Mesenteric fat pad (tissue), 1 donor: ENCODE data around the gene KATNA1. TPM values are rescaled to one million over a fixed set of nuclear protein-coding genes. Genes with fewer than 3 reads are reported as not detected.

Experiments
- DNase-seq: peaks from one replicate; pipeline ENCODE4 v3.0.0-alpha.2; 2020; ENCODE audit warnings: low spot score
- total RNA-seq: library from RNA; stranded (reverse); fragmentation: NEBNext Ultra II Directional; extraction: Animal tissue kit (Norgen Biotek cat#: 25700); gene quantifications from one replicate; pipeline ENCODE4 v1.2.1, GENCODE V29; 2021
- donor health status: DM: yes; HTN: yes; CAD: no.

Gene KATNA1
- total RNA-seq, 1 donor from 2014 or later: 16.5 TPM

DNA sequence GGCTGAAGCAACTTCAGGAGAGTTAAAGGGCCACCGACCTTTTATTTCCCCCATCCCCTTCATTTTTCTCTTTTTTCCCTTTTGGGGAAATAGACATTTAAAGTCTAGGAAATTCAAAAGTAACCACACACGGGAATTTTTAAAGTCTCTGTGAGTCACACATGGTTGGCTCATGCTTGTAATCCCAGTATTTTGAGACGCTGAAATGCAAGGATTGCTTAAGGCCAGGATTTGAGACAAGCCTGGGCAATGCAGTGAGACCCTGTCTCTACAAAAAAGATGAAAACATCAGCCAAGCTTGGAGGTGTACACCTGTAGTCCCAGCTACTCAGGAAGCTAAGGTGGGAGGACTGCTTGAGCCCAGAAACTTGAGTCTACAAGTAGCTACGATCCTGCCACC, 34.2 kb downstream of the KATNA1 start:
- no peak for DNase-seq

DNA sequence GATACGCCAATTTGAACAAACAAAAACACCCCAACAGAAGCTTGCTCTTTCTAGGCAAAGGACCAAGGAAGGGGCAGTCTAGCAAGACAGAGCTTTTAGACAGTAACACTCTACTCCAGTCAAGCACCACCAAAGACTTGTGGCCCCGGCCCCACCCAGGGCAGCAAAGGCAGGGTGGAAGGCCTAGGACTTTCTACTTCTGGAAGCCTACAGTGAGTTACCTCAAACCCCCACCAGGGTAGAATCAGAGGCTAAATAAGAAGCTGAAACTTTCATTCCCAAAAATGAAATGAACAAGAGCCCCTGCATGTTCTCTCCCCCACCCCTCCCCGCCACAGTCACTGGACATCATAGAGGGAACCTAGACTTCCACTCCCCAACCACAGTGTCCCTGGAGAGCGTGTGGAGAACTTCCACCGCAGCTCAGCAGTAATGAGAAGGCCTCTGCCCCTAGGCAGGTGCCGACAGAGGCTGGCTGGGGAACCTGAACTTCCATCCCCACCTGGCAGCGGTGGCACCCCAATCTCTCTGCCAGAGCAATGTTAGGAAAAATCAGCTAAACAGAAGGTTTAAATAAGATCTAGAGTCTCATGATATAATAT, 40.0 kb downstream of the KATNA1 start:
- no peak for DNase-seq

DNA sequence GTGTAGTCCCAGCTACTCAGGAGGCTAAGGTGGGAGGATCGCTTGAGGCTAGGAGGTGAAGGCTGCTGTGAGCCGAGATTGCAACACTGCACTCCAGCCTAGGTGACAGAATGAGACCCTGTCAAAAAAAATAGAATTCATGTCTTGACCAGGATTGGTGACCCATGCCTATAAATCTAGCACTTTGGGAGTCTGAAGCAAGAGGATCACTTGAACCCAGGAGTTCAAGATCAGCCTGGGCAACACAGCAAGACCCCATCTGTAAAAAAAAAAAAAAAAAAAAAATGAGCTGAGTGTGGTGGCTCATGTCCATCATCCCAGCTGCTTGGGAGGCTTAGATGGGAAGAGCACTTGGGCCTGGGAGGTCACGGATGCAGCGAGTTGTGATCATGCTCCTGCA, 48.0 kb downstream of the KATNA1 start:
- no peak for DNase-seq

DNA sequence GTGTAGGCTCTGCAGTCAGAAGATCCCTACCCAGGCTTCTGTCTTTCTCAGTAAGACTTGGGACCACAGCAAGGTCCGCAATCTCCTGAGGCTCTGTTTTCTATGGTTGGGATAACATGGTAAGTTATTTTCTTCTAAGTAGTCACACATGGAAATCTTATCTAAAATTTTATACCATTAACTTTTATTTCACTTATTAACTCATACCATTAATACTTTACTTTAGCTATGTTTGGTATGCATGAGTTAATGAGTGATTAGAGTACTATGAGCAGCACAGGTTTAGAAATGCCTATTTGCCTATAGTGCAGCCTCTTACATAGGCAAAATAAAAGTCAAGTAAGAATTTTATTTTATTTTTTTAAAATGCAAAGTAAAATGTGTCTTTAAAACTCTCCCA, 55.1 kb downstream of the KATNA1 start:
- no peak for DNase-seq

DNA sequence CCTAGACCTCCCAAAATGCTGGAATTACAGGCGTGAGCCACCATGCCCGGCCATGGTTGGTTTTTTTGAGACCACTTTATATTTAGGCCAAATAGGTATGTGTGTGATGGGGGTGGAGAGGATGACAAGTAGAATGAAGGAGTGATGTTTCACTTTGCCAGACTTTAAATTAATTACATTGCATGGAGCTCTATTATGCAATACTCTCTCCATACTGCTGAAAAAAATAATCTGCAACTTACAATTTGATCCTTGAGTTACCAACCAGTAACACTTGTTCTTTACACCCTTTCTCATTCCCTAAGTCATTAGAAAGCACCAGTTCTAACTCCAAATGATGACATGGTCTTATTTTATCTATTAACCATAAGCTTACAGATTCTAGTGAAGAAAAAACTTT, 55.5 kb downstream of the KATNA1 start:
- DNase-seq: no peak

GRCh38 chr6:149586149-149586548, 62.4 kb downstream of the KATNA1 start:
- no peak for DNase-seq

- no peak for DNase-seq
These were observed 67.2 kb downstream of the KATNA1 start for GRCh38 chr6:149581349-149581748.

DNA sequence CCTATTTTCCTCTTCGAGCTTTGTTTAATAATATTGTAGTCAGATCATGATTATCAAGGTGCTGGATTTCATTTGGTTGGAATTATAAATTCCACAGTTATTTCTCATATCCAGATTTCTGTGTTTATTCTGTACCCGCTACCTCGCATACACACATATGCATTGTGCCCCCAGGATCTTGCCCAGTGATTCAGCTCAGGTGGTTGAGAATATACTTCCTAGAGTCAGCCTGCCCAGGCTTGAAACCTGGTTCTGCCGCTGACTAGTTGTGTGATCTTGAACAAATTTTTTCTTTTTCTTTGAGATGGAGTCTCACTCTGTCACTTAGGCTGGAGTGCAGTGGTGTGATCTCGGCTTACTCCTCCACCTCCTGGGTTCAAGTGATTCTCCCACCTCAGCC, 67.6 kb downstream of the KATNA1 start:
- no peak for DNase-seq

- DNase-seq: no peak
These were observed 80.4 kb downstream of the KATNA1 start for GRCh38 chr6:149567945-149568585.

GRCh38 chr6:149567194-149567586, 81.3 kb downstream of the KATNA1 start:
- DNase-seq: no peak

GRCh38 chr6:149566410-149567193, 81.9 kb downstream of the KATNA1 start:
- no peak for DNase-seq

DNA sequence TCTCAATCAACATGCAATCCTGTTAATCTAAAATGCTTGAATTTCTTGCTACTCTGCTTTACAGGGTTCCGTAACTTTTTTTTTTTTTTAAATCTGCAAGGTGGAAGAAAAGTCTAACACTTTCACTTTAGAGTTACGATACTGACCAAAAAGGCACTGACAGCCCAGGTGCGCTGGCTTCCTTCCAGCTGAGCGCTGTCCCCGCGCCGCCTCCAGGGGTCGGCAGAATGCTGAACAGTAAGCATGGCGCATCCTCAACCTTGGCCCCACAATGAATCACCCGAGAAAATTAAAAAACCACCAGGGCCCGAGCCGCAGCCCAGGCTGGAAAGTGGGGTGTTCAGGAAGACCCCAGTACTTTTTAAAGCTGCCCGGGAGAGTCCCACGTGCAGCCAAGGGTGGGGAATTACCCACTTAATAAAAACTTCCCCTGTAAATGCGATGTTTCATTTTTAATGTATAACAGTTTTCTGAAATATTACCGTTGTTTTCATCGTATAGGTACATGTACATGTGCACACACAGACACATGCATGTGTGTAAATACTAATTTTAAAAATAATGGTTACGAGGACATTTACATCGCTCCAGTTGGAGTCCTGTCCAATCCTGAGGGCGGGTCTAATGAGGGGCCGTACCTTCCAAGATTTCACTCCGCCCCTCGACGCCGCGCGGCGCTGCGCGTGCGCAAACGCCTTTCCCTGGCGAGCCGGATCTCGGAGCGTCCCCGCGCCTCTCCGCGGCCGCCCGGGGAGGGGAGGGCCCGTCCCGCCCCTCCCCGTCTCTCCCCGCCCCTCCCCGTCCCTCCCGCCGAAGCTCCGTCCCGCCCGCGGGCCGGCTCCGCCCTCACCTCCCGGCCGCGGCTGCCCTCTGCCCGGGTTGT, 82.7 kb downstream of the KATNA1 start, which contains the start of gene GINM1:
TSS of gene GINM1 (plus strand) at position 849 of the 883 bp plus-strand sequence. CDS start 40 bp downstream, outside the sequence.
- peak; percentile 99 for DNase-seq

- no peak for DNase-seq
These were observed 84.6 kb downstream of the KATNA1 start for GRCh38 chr6:149563928-149564325.

DNA sequence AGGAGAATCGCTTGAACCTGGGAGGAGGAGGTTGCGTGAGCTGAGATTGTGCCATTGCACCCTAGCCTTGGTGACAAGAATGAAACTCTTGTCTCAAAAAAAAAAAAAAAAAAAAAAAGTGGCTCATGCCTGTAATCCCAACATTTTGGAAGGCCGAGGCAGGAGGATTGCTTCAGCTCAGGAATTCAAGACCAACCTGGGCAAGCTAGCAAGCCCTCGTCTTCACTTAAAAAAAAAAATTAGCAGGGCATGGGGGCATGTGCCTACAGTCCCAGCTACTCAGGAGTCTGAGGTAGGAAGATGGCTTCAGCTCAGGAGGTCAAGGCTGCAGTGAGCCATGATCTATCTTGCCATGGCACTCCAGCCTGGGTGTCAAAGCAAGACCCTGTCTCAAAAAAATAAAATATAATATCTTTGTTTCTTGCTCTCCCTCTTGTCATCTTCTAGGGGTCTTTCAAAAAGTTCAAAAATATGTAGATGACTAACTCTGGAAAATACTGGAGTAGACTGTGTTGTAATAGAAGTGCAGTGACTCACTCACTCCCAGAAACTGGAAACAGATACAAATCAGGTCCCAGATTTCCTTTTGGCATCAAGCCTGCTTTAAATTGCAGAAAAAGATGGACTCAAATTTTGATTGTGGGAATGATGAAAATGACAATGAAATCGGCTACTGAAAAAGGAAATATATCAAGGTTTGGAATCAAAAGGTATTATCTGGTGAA, 85.1 kb downstream of the KATNA1 start:
- DNase-seq: no peak

DNA sequence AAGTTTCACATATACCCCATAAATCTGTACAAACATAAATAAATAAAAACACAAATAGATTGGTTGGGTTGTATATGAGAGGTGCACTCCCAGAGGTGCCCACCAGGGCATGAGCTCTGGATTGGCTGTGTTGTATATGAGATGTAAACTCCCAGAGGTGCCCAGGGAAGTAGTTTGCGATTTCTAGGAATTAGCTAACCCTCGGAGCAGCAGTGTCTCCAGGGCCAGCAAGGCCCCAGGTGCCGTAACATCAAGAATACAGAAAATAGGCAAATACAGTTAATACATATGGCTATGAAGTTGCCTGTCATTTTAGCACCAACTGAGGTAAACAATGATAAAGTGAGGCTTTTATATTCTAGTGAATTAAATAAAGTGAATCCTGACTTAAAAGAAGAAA, 87.8 kb downstream of the KATNA1 start:
- DNase-seq: no peak

DNA sequence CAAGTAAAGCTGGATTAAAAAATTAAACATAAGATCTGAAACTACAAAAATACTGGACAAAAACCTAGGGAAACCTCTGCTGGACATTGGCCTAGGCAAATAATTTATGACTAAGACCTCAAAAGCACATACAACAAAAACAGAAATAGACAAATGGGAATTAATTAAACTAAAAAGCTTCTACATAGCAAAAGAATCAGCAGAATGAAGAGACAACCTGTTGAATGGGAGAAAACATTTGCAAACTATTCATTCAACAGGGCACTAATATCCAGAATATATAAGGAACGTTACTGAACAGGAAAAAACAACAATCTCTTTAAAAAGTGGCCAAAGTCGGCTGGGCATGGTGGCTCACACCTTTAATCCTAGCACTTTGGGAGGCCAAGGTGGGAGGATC, 89.1 kb downstream of the KATNA1 start:
- DNase-seq: no peak

DNA sequence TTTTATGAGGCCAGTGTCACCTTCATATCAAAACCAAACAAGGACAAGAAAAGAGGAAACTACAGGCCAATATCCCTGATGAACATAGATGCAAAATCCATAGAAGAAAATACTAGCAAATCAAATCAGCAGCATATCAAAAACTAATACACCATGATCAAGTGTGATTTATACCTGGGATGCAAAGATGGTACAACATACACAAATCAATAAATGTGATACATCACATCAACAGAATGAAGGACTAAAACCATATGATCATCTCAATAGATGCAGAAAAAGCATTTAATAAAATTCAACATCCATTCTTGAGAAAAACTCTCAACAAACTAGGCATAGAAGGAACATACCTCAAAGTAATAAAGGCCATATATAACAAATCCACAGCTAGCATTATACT, 90.5 kb downstream of the KATNA1 start:
- no peak for DNase-seq

- no peak for DNase-seq
These were observed 96.6 kb downstream of the KATNA1 start for GRCh38 chr6:149551920-149552319.

DNA sequence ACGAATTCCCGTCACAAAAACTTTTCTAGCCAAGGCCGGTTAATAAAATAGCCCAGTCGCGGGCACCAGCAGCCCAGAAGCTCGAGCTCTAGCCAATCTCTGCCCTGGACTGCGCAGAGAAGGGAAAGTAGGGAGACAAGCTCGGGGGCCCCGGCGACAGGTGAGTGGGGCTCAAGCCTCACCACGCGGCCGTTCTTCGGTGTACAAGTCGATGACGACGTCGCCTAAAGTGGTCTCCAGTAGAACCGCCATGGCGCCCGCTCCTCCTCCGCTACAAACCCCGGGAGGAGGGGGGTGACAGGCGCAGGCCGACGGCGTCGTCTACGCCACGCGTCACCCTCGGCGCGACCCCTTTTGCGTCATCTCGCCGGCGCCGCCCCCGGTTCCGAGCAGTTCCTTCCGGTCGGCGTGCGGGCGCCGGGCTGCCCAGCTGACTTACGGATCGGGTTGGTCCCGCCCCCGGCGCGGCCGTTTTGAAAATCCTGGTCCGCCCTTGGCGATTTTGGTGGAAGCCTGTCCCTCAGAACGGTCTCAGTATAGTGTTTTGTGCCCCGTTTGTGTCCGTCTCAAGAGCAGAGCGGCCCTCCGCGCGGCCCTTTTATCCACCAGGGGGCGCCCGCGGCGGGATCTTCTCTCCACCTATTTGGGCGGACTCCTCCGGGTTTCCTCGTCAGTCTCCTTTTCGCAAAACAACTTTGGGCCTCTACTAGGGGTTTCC, 102.6 kb downstream of the KATNA1 start, which contains the start of gene PPIL4:
TSS of gene PPIL4 (minus strand) at position 290 of the 718 bp plus-strand sequence. CDS start at position 252, 38 bp downstream.
- peak; percentile 100 for DNase-seq

- DNase-seq: no peak
These were observed 103.2 kb downstream of the KATNA1 start for GRCh38 chr6:149545258-149545753.
